Islet of Langerhans (tissue), 1 donor: Measurements from ENCODE around the gene DAB1.
A peak's percentile ranks its signal among the peaks of the same experiment; 100 is the strongest.

ENCODE experiments used
- FAIRE-seq: peaks from one replicate; lab custom pipeline; 2011; peaks lifted over from hg19 to GRCh38; lab: Jason Lieb, UNC

The DAB1 gene

DNA sequence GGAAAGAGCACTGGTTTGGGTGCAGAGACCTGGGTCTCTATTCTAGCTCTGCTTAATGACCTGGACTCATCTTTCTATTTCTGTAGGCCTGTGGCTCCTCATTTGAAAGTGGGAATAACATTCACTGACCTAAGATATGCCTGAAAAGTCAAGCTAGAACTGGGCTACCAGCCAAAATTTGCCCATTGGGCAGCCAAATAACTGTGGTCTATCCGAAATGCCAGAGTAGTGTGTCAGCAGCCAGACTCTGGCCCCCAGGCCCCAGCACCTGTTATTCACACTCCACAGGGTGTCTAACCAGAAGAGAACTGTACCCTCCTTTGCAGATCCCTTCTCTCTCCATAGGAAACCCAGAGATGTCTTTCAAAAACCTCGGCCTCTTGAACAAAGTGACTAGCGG is 12.6 kb downstream of the DAB1 start:
- FAIRE-seq = no peak

- FAIRE-seq = no peak
Measured at GRCh38 chr1:57410508-57410907, 13.4 kb downstream of the DAB1 start.

DNA sequence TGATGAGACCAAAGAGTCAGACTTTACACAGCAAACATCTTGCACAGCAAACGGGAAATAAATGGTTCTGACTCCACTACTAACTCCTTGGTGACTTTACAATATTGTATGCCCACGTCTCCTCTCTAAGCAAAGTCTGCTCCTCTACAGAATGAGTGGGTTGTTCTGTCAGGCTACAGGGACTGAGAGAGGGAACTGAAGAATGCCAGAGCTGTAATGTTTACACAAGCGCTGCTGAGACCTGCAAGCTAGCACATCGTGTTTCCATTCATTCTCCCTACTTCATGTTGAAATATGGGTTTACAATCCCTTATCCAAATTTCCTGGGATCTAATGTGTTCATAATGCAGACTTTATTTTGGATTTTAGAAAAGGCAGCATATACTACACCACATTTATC is 15.9 kb downstream of the DAB1 start:
- FAIRE-seq = no peak

DNA sequence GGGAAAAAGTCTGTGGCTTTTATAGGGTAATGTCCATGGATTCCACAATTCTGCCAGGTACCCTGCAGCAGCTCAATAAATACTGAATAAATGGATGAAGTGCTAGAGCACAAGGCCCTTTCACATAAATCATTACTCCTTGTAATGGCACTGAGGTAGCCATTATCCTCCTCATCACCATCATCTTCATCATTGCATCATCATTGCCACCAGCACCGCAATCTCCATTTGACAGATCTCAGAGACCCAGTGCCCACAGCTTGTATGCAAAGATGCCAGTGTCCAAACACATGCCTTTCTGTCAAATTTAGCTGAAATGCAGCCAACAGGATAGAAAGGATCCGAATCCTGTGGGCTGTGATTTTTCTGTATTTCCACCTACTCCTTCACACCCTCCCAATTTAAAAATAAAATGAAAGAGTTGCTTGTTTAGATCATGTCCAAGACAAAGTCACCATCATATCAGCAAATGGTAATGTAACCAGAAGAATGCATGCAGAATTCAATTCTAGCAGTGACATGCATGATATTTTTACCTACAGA is 17.4 kb downstream of the DAB1 start:
- FAIRE-seq = no peak

- FAIRE-seq = no peak
Measured at GRCh38 chr1:57404884-57405283, 19.0 kb downstream of the DAB1 start.

DNA sequence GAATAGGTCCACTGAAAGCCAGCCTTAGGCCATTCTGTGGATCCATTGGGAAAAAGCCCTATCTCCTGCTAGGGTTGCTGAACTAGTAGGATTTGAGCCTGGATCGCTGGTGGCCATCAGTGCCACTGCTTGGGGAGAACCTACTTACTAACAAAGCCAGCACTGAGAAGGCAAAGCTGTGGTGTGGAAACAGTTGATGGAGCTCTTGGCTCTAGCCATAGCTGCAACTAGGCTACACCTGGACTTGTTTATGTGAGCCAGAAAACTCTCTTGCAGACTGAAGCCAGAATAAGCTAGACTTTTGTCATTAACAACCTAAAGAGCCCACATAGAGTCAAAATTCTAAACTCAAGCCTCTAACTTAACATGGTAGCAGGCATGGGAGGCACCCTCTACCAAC is 20.7 kb downstream of the DAB1 start:
- no peak for FAIRE-seq

DNA sequence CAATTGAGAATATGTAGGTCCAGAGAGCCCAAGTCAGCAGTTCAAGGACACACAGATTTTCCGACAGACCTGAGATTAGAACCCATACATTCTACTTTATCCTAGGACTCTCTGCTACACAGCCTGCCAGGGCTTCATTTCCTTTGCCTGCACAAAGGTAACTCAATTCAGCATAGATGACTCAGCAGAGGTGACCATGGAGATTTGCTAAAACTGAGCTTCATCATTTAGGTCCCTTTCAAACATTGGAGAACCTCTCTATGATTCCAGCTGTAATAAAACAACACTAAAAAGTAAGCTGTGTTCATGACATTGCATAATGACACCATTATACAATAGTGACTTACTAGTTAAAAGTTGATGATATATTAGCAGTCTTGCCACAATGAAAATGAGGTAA is 22.2 kb downstream of the DAB1 start:
- FAIRE-seq = peak; percentile 79

- FAIRE-seq = no peak
Measured at GRCh38 chr1:57400048-57400447, 23.8 kb downstream of the DAB1 start.

- no peak for FAIRE-seq
Measured at GRCh38 chr1:57393058-57393584, 30.7 kb downstream of the DAB1 start.

DNA sequence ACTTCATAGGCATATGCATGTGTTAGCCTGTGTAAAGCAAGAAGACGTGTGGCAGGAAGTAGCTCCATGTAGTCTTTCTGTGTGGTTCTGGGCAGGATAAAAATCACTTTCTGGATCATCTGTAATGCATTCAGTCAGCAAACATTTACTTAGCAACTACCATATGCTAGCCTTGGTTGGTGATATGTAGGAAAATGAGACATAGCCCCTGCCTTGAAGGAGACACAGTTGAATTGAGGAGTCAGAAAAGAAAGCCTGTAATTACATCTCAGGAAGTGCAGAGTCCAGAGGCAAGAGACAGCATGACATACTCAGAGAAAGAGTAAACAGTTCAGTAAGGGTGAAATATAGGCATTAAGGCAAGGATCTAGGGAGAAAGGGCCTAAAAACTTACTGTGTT is 38.5 kb downstream of the DAB1 start:
- FAIRE-seq = no peak

- no peak for FAIRE-seq
Measured at GRCh38 chr1:57384901-57385300, 39.0 kb downstream of the DAB1 start.

DNA sequence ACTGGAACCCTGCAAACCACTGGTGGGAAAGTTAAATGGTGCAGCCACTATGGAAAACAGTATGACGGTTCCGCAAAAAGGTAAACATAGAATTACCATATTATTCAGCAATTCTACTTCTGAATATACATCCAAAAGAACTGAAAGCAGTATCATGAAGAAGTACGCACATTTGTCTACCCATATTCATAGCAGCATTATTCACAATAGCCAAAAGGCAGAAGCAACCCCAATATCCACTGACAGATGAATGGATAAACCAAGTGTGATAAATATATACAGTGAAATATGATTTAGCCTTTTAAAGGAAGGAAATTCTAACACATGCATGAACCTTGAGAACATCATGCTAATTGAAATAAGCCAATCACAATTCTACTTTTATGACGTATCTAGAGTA is 39.6 kb downstream of the DAB1 start:
- no peak for FAIRE-seq

- no peak for FAIRE-seq
Measured at GRCh38 chr1:57381871-57382270, 42.0 kb downstream of the DAB1 start.

DNA sequence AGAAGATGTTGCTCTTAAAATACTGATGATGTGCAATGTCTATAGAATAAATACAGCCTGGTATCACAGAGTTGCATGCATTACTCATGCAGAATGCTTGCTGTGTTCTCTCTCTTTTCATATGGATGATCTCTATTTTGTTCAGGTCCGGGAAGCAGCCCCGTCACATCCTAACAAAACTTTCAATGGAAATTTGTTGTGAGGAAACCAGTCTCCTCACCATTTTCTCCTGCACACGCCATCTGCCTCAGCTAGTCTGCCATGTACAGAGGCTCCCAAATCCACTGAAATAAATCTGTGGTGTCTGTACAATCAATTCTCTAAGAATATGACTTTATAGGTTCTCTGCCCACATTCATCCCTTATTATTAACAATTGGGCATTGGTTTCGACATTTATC is 42.4 kb downstream of the DAB1 start:
- FAIRE-seq = no peak

DNA sequence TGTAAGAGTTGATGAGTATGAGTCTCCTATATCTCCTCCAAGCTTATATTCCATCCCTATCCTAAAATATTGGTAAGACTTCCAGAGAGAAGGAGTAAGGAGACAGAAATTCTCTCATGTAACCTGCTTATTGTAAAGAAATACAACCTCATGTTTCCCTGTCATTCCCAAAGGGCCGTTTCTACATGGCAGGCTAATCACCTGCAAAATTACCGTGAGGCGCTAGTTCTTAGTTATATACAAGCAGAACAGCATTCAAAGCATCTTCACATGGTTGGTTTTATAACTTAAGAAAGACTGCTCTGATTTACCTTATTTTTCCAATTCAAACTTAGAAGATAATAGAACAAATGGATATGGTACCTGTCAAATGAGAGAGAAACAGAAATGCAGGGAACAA is 42.9 kb downstream of the DAB1 start:
- FAIRE-seq = no peak

GRCh38 chr1:57378534-57378933 is 45.3 kb downstream of the DAB1 start:
- FAIRE-seq = no peak

GRCh38 chr1:57377339-57378139 is 46.3 kb downstream of the DAB1 start:
- no peak for FAIRE-seq

DNA sequence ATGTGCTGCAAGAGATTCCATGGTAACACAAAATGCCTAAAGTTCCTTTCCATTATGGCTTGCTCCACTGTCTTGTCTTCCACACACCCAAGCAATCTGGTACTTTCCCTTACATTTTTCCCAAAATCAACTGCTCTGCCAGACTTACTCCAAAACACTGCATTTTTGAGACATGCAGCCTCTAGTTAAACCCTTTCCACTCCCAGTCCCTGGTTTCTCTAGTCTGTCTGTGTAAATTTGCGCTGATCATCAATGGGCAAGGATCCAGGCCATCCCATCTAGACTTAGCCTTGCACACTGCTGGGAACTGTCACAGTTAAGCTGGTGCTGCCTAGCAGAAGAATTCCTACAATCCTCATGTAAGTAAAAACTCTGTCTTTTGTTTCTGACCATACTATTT is 47.8 kb downstream of the DAB1 start:
- FAIRE-seq = no peak

DNA sequence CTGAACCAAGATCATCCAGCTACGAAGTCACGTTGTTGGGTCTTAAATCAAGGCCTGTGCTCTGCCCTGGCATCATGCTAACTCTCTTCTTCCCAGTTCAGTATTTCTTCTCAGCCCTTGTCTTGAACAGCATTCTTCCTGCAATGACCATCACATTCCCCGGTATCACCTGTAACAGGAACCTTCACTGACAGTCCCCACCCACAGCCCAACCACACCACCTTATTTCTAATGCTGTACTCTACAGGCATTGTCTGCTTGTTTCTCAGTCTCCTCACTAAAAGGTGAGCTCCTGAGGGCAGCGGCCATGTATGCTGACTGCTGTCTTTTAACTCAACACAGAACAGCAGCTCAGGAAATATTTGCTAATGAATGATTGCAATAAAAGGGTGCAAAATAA is 54.0 kb downstream of the DAB1 start:
- no peak for FAIRE-seq

- FAIRE-seq = no peak
Measured at GRCh38 chr1:57367945-57368344, 55.9 kb downstream of the DAB1 start.

- FAIRE-seq = no peak
Measured at GRCh38 chr1:57363643-57364042, 60.2 kb downstream of the DAB1 start.

GRCh38 chr1:57363165-57363564 is 60.7 kb downstream of the DAB1 start:
- no peak for FAIRE-seq

GRCh38 chr1:57362480-57362879 is 61.4 kb downstream of the DAB1 start:
- FAIRE-seq = no peak

GRCh38 chr1:57361516-57361915 is 62.3 kb downstream of the DAB1 start:
- no peak for FAIRE-seq
